ENCODE data around the gene NFE2L1.
"Not testable (repeated sequence)": the region's sequence is repeated elsewhere in the genome, so short reads cannot be mapped to it uniquely, and the experiment has no call there.

The NFE2L1 gene

DNA sequence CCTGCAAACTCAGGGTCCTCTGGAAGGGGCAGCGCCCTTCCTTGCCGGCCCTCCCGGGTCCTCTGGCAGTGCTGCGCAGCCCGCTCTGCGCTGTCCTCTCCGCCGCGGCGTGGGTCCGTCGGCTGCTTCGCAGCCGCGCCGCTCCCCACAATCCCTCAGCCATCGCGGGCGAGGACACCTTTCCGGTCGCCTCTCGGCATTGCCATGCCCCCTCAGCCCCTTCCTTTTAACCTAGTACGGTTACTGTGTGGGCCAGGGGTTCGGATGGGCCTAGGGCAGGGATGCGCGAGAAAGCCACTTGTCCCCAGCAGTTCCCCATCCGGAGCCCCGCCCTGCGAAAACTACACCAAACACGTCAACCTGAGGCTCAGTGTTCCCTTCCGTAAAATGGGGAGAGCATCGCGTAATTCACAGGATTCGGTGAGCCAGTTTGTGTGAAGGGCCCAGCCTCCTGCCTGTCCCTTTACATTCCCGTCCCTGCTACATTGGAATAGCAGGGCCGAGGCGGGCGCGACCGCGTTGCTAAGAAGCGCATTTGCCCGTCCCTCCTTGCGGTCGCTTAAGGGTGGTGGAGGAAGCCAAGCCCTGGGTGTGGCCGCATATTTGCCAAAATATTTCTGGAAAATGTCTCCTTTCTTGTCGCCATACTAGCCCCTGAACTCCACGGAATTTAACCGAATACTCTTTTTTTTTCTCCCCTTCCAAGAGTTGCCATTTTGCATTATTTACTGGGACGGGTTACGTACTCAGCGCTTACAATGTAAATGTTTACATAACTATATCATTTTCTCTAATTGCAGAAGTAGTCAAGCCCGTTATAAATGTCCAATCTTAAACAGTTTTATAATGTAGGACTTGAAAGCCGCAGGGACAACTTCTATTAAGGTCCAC lies 23.8 kb upstream of the NFE2L1 start:
- DNase-seq = peak; percentile 58 to 64

DNA sequence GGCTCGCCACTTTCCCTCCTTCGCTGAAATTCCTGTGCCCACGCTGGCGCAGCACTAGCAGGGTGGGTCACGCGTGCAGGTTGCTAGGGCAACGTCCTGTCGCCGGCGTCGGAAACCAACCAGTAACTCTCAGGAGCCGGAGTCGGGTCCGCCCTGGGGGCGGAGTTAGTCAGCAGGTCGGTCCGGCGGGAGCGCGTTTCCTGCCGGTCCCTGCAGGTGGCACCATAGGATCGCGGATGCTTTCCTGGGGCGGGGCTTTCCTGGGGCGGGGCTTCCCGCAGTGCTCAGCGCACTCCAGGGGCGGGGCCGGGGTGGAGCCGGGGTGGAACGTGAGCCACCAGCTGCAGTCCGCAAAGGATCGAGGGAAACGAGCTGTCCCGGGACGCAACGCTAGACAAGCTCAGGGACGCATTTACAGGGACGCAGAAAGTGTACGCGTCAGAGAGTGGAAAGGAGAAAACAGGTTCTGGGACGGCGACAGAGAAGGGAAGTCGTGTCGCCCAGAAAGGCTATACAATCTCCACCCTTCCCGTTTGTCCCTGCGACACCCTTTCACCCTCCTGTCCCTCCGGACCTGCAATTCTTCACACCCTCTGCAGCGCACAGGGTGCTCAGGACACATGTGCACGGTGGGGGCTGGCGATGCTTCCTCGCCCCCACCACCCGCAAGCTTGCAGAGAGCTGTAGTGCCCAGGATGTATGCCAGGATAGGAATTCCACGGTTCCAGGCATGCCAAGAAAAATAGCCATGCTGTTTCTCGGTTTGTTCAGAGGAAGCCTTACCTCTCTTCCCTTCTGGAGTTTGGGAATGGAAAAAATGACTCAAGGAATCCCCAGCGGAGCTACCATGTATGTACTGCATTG lies 22.9 kb upstream of the NFE2L1 start:
- DNase-seq = peak; percentile 97 to 98

DNA sequence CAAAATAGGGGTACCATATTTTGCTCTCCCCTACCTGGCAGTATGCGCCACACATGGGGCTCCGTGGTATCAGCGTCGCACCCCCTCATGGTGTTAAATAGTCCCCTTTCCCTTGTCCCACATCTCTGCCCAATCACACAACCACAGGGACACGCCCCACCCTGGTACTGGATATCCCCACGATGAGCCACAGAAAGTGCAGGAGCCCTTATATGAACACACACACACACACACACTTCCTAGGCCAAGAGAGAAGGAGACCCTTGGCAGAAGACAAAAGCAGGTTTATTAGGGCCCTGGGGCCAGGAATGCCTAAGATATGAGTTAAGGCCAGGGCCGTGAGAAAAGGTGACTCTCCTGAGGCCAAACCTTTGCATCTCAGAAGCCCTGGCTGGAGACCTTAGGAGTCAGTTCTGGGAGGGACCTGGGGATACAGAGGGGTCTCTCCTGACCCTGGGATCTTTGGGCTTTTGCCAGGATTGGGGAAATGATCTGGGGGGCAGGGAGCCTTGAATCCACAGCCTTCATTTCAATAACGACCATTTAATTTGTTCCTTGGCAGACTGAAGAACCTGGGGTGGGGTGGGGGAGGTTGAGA lies 22.2 kb upstream of the NFE2L1 start:
- DNase-seq = no peak

DNA sequence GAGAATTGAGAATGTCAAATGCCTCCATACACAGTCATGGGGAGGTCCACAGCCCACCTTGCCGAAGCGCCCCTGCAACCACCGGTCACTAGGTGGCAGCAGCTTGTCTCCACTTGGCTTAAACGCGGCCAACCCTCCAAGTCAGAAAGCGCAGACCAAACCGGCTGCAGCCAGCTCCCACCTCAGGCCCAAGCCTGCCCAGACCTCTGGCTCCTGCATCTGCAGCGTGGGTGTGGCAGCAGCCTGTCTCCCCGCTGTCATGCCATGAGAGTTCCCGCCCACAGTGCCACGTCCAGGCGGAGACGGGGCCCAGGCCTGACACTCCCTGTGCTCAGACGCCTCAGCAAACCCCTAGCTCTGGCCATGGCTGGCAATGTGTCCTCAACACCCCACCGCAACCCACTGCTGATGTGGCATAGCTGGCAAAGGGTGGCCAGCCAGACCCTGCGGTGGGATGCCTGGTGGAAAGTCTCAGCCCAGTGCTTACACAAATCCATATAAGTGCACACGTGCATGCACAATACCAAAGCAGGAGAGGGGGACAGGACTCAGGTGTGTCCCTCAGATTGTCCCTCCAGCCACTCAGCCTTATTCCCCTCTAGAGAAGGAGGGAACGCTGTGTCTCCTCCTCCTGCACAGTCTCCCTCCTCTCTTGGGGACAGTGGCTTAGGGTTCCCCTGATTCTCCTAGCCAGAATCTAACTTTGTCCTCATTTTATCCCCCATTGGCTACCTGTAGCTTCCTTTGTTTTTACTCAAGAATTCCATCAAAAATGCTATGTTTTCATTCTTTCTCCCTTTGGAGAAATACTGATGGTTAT lies 21.4 kb upstream of the NFE2L1 start:
- DNase-seq = peak; percentile 72 to 88

DNA sequence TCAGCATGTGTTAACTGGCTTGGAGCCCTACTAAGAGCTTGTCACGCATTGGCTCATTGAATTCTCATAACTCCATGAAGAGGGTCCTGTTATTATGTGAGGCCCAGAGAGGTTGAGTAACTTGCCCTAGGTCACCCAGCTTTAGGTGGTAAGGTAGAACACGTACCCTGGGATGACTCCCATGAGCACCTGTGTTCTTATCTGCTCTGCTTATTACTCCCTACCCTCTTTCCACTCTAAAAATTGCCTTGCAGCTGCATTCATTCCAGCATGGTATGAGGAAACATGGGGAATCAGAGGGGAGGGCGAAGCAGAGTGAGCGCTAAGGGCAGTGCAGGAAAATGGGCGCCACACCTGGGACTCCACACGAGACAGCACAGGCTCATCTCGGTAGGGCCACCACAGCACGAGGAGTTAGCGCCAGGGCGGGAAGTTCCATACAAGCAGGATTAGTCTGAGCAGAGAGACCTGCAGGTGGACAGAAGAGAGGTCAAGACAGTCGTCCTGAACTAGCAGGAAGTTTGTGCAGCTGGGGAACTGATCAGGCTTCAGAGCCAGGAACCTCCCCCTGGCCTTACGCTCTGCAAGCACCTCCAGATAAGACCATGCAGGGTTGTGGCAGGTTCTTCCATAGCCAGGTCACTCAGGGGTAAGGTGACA lies 20.7 kb upstream of the NFE2L1 start:
- DNase-seq = no peak

DNA sequence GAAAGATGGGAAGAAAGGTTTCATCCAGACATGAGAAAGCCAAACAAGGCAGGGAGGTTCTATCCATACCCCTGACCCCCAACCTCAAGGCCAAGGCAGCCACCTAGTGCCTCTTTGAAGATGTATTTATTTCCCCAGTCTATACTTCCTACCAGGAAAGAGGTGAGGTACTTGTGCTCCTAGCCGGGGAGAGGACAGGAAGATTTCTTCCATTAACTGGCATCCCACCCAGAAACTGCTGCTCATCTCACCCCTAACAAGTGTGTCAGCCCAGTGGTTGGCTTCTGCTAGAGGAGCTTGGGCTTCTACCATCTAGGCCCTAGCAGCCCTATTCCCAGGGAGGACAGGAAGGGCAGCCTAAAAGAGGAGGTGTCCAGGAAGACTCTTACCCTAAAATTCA lies 19.4 kb upstream of the NFE2L1 start:
- no peak for DNase-seq

DNA sequence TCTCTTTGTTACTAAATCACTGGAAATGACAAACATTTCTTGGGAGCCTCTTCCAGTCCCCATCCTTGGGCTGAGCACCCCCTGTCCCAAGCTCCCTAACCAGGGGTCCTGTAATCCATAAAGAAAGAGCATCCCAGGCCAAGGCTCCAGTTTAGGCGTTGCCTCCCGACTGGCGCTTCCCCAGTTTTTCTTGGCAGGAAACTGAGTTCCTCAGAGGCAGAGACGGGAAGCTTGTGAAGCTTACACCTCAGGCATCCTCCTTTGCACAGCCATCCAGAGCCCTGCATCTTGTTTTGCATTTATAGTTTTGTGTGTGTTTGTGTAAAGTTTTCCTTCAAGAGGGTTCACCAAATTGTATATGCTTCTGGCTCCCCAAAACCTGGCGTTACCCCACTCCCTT lies 17.6 kb upstream of the NFE2L1 start:
- DNase-seq = no peak

DNA sequence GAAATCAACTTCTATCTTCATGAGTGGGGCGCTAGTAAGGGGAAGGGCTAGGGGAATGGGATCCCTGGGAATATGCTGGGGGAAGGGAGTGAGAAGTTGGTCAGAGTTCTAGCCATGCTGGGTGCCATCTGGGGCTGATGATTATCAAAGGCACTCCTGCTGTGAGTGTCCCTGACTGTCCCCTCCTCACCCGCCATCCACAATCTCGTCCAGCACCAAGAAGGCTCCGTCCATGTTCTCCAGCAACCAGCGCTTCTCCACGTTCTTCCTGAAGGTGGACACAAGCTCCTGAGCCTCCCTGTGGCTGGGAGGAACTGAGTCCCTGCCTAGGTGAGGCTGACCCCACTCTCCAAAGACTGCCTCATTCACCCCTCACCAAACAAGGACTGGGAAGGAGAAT lies 16.2 kb upstream of the NFE2L1 start:
- DNase-seq = no peak

DNA sequence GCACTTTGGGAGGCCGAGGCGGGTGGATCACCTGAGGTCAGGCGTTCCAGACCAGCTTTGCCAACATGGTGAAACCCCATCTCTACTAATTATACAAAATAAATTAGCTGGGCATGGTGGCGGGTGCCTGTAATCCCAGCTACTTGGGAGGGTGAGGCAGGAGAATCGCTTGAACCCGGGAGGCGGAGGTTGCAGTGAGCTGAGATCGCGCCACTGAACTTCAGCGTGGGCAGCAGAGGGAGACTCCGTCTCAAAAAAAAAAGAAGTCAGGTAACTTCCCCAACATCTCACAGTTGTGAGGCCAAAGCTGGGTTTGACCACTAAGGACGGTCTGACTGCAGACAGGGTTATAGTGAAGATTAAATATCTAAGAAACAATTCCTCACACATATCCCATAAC lies 13.4 kb upstream of the NFE2L1 start:
- not testable (repeated sequence) for DNase-seq

DNA sequence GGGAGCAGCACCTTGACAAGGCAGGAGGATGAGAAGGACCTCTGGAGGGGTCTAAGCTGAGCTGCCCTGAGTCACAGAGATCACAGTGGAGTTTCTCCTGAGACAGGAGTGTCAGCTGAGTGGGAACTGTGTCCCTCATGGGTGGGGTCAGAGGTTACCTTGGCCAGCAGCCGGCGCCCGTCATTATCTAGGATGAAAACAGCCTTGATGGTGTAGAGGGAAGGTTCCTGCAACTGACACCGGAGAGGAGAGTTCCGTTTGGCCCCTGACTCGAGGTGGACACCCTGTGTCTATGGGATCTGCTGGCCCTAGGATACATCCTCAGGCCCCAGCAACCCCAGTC lies 11.5 kb upstream of the NFE2L1 start:
- DNase-seq = no peak

DNA sequence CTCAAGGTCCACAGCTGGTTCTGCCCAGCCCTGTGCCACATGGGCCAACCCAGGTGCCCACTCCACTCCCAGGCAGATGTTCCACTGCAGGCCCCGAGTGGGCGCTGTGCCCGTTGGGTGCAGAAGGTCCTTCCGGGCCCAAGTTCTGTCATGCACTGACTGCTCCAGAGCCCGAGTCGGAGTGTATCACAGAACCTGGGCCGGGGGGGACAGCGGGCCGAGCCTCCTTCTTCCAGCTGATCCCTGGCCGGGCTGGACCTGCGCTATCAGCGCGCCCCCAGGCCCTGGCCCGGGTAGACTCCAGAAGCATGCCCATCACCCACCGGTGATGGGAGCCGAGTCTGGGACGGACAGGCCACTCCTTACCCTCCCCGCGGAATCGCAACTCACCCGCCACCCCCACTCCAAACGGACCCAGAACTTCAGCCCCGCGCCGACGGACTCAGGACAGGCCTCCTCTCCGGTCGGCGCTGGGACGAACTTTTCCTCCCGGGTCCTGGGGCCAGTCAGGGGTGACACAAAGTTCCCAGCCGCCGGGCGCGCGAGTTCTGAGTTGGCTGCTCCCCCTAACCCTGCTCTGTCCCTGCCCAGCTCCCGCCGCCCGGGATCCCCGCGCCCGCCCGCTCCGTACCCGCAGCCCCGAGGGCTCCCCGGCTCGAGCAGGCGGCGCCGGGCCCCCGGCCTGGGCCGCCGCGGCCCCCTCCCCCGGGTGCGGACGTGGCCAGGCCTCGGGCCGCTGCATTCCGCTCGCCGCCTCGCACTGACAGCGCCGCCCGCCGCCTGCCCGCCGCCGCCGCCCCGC lies 10.9 kb upstream of the NFE2L1 start, which contains the start of gene COPZ2:
TSS of gene COPZ2 (minus strand) at position 762 of the 802 bp plus-strand sequence. CDS start at position 742, 20 bp downstream.
- no peak for DNase-seq

DNA sequence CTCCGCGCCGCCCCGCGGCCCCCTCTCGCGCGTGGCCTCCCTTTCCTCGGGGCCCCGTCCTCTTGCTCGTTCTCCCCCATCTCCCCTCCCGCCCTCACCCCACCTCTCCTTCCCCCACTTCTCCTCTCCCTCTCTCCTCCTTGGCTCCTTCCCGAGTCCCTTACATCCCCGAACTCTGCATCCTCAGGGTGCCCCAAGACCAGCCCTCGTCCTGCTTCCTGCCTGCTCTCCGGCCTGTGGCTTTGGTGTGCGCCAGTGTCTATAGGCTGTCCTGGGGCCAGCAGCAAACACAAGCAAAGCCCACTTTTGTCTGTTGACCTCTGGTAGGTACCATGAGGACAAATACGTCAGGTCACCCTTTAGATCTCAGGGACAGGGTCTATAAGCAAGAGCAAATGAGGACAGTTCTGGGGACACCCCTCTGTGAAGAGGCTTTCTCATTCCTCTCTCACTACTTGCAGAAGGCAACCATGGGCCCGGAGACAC lies 10.3 kb upstream of the NFE2L1 start:
- no peak for DNase-seq

DNA sequence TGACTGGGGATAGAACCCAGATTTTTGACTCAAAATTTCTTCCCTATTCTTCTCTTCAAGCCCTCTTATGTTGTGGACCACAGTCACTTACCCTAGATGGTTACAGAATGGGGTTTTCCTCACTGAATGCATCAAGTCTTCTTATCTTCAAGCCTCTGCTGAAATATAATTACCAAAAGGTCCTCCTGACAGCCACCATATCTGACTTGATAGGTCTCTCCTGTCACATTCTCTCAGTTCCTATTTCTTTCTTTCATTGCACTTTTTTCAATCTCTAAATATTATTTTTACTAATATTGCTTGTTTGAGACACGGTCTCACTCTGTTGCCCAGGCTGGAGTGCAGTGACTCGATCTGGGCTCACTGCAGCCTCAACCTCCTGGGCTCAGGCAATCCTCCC lies 9.5 kb upstream of the NFE2L1 start:
- no peak for DNase-seq

DNA sequence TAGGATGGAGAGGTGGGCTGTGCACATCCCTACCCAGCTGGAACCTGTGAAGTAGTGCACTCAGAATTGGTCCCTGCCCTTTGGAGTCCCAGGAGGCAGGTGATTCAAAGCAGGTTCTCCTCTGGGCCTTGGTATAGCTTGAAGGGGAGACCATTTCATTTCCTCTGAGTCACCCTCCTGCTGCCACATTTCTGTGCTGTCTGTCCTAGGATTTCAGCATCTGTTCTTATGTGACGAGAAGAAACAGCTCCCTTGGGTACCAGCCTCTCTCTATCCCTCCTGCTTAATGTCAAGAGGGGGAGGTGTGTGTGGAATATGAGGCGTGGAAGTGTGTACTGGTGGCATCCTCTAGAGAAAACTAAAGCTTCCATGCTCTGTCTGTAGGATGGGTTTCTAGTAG lies 5.0 kb upstream of the NFE2L1 start:
- DNase-seq = no peak

DNA sequence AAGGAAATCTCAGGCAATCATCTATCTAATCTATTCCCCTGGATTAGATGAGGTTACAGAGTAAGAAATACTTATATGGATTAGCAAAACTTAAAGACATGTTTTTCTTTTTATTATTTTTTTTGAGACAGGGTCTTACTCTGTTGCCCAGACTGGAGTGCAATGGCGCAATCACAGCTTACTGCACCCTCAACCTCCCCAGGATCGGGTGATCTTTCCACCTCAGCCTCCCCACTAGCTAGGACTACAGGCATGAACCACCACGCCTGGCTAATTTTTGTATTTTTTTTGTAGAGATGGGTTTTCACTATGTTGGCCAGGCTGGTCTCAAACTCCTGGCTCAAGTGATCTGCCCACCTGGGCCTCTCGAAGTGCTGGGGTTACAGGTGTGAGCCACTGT lies 3.3 kb upstream of the NFE2L1 start:
- DNase-seq = no peak

DNA sequence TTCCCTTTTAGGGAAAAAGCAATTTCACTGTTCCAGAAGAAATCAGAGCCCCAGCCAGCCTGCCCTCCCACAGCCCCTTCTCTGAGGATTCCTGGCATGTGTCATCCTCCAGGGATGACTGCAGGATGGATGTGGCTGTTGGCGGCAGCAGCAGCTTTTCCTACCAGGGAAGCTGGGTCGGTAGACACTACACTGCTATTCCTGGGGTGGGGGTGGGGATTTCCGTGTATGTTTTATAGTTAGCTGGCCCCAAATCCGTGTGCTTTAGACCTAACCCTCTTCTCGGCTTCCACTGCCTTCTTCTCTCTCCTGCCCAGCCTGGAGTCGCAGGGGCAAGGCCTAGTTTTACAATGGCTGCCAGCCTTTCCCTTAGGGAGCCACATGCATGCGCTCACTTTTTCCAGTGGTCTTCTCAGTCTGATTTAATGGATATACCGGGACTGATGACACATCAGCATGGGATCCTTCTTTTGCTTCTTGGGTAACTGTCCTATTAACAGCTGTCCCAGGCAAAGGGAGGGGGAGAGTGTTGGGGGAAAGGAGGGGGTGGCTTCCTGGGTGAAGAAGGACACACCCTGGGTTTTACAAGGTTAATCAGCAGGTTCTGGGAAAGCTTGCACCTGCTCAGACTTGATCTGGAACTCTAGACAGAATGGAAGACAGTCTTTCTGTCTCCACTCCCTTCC lies 2.7 kb upstream of the NFE2L1 start:
- no peak for DNase-seq

DNA sequence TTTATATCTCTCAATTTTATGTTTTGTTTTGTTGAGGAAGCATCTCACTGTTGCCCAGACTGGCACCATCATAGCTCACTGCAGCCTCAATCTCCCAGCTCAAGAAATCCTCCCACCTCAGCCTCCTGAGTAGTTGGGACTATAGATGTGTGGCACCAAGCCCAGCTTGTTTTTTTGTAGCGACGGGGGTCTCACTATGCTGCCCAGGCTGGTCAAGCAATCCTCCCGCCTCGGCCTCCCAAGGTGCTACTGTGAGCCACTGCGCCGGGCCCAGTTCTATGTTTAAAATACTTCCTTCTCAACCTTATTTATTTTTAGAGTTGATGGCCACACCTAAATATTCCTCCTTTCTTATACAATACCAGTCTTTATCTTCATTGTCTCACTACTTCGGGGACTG lies 1.9 kb upstream of the NFE2L1 start:
- DNase-seq = no peak

DNA sequence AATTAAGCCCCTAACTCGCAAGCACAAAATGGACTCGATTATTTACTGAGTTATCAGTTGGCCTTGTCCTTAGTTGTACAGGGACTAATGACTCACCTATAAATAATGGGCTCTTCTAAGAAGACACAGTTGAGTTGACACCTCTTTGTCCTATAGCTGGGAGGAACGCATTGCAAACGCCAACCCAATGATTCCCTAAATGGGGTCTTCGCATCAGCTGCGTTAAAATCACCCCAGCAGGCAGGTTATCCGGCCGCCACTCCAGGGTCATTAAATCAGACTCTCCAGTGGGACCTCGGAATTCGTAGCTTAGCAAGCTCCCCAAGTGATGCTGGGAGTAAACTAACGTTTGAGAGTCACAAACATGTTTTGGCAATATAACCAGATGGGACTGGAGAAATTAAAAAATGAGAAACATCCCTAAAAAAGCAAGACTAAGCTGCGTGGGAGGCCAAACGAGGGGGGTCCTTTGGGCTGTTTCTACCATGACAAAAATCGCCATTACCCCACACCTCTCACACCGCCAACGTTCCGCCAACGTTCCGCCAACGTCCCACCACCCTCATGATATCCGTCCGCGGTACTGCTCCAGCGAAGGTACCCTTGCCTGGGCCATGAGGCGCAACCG lies 932 bp upstream of the NFE2L1 start:
- peak in 1 of 2 experiments; percentile 47 for DNase-seq

DNA sequence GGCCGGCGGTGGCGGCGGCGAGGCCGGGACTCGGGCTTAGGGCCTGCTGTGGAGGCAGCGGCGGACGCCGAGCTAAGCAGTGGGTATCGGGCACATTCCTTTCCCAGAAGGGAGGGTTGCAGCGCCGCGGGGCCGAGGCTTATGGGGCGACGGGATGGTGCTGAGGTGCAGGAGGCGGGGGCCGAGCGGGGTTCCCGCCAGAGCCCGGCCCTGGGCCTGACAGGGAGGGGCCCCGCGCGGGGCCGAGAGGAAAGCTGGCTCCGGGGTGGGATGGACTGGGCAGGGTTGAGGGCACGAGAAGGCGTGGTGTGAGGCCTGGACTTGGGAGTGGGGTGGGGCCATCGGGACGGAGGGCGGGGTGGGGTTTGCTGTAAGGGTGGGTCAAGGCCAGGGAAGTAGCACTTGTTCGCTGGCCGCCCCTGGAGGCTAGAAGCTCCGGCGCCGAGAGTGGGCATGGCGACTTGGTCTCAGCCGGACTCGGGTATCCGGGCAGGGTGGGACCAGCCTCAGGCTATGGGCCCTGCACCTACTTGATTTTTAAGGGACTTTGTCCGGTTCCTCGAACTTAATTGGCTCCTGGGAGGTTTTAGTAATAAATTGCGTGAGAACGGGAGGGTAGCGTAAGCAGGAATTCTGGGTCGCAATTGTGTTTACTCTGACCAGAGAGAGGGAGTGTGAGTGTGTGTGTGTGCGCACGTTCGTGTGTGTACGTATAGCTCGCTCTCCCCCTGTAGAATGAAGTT lies 396 bp downstream of the NFE2L1 start:
- peak; percentile 65 to 81 for DNase-seq

All from NCI-H2081 (cell line).